A549 (cell line): ENCODE data around the gene SLC16A13. TPM values are rescaled to one million over a fixed set of nuclear protein-coding genes. Genes with fewer than 3 reads are reported as not detected.

ENCODE experiments used
- ATAC-seq, 2 experiments: fragments of 200-7000 bp in 1 of 2; fragments of >200 bp in 1 of 2; cut with Nextera tagmentation in 1 of 2; cut with Tn5 transposase in 1 of 2; 3 replicates each; pipeline versions ENCODE4 v1.8.0 to v1.9.1; 2018 to 2020; ENCODE audit warnings: mild to moderate bottlenecking in 1 of 2, moderate library complexity in 1 of 2
- CTCF ChIA-PET: fragments of 300-600 bp; sonication (Branson Sonifier 250); formaldehyde crosslinking; extraction: SDS; loops from one replicate; lab custom pipeline; 2021; ENCODE audit warnings: antibody characterized with exemption, inconsistent platforms; lab: Yijun Ruan, JAX
- POLR2A ChIA-PET: fragments of 350-600 bp; formaldehyde crosslinking; extraction: SDS; loops from one replicate; lab custom pipeline; 2021; ENCODE audit warnings: antibody characterized with exemption, inconsistent platforms; lab: Yijun Ruan, JAX
- DNase-seq, 2 experiments: peaks; one replicate each; pipeline versions ENCODE4 v3.0.0 to v3.0.0-alpha.2; 2011 to 2016; ENCODE audit warnings: low read depth in 1 of 2, low spot score in 1 of 2
- FAIRE-seq: peaks from 2 replicates; lab custom pipeline; 2011; peaks lifted over from hg19 to GRCh38; lab: Jason Lieb, UNC
- H3K27ac ChIP-seq, 2 experiments: fragments of >200 bp; sonication (Bioruptor Twin); formaldehyde crosslinking; 3 replicates each; pipeline ENCODE4 v1.5.1; 2016 to 2017
- H3K4me1 ChIP-seq: fragments of >200 bp; sonication (Bioruptor Twin); formaldehyde crosslinking; 3 replicates; pipeline ENCODE4 v1.6.1; 2016
- H3K4me2 ChIP-seq: fragments of >200 bp; sonication (Bioruptor Twin); formaldehyde crosslinking; 3 replicates; pipeline ENCODE4 v1.6.1; 2016
- H3K4me3 ChIP-seq: fragments of >200 bp; sonication (Bioruptor Twin); formaldehyde crosslinking; 3 replicates; pipeline ENCODE4 v1.5.1; 2016
- H3K9me3 ChIP-seq: fragments of >200 bp; sonication (Bioruptor Twin); formaldehyde crosslinking; 3 replicates; pipeline ENCODE4 v1.6.1; 2016
- BHLHE40 ChIP-seq: IDR thresholded peaks from 2 replicates; pipeline ENCODE4 v1.6.1; 2012; ENCODE audit warnings: low read depth, low read length, inconsistent platforms
- CBX8 ChIP-seq: fragments of 200-600 bp; sonication (generic); IDR thresholded peaks from 2 replicates; pipeline ENCODE4 v1.6.1; 2016
- CEBPB ChIP-seq, 2 experiments: fragments of >200 bp in 1 of 2; sonication (Bioruptor Twin) in 1 of 2; formaldehyde crosslinking in 1 of 2; IDR thresholded peaks; 2 replicates each; pipeline ENCODE4 v1.6.1; 2012 to 2016
- CHD4 ChIP-seq: fragments of 200-600 bp; sonication (generic); IDR thresholded peaks from 2 replicates; pipeline ENCODE4 v1.6.1; 2016; ENCODE audit warnings: antibody characterized with exemption, mild to moderate bottlenecking, borderline replicate concordance
- CTCF ChIP-seq: fragments of >200 bp; sonication (Bioruptor Twin); formaldehyde crosslinking; IDR thresholded peaks from 3 replicates; pipeline ENCODE4 v1.5.1; 2016
- E2F6 ChIP-seq: IDR thresholded peaks from 2 replicates; pipeline ENCODE4 v1.6.1; 2012; ENCODE audit warnings: low read depth, borderline replicate concordance
- HES2 ChIP-seq: fragments of >200 bp; sonication (Bioruptor Twin); formaldehyde crosslinking; IDR thresholded peaks from 2 replicates; pipeline ENCODE4 v1.6.1; 2016
- HOXB13 ChIP-seq: fragments of 250-450 bp; sonication (Bioruptor Pico); IDR thresholded peaks from 2 replicates; pipeline ENCODE4 v1.5.0; 2020; ENCODE audit warnings: low read depth, mild to moderate bottlenecking, moderate library complexity
- JUN ChIP-seq, 2 experiments: fragments of >200 bp; sonication (Bioruptor Twin); formaldehyde crosslinking; IDR thresholded peaks; 2 replicates in 1 of 2; 3 replicates in 1 of 2; pipeline ENCODE4 v1.6.1; 2016 to 2017
- JUNB ChIP-seq: fragments of >200 bp; sonication (Bioruptor Twin); formaldehyde crosslinking; IDR thresholded peaks from 2 replicates; pipeline ENCODE4 v1.6.1; 2016
- KDM1A ChIP-seq: fragments of 200-600 bp; sonication (generic); IDR thresholded peaks from 2 replicates; pipeline ENCODE4 v1.6.1; 2016; ENCODE audit warnings: low read depth, mild to moderate bottlenecking
- KDM5A ChIP-seq: fragments of 200-600 bp; sonication (generic); IDR thresholded peaks from 2 replicates; pipeline ENCODE4 v1.6.1; 2016; ENCODE audit warnings: antibody characterized with exemption, mild to moderate bottlenecking
- MAFK ChIP-seq: fragments of 450-650 bp; IDR thresholded peaks from 2 replicates; pipeline ENCODE4 v1.6.1; 2014; ENCODE audit not compliant: partially characterized antibody
- MAX ChIP-seq: IDR thresholded peaks from 2 replicates; pipeline ENCODE4 v1.6.1; 2012
- MYC ChIP-seq: IDR thresholded peaks from 2 replicates; pipeline ENCODE4 v1.6.1; 2012; ENCODE audit warnings: mild to moderate bottlenecking, inconsistent platforms, low read length, improper control_type of control experiment, borderline replicate concordance
- NFE2L2 ChIP-seq: fragments of 150-350 bp; conservative IDR thresholded peaks from 2 replicates; pipeline ENCODE4 v1.6.1; 2014; ENCODE audit warnings: low read length
- NR3C1 ChIP-seq: fragments of >200 bp; sonication (Bioruptor Twin); formaldehyde crosslinking; IDR thresholded peaks from 3 replicates; pipeline ENCODE4 v1.6.1; 2017
- PHF8 ChIP-seq: fragments of 200-600 bp; sonication (generic); IDR thresholded peaks from 2 replicates; pipeline ENCODE4 v1.6.1; 2016; ENCODE audit warnings: low read depth, mild to moderate bottlenecking, antibody characterized with exemption, moderate library complexity, borderline replicate concordance
- POLR2A ChIP-seq: IDR thresholded peaks from 2 replicates; pipeline ENCODE4 v1.6.1; 2012; ENCODE audit warnings: mild to moderate bottlenecking, low read length
- RAD21 ChIP-seq, 2 experiments: fragments of >200 bp in 1 of 2; sonication (Bioruptor Twin) in 1 of 2; formaldehyde crosslinking in 1 of 2; IDR thresholded peaks in 1 of 2; conservative IDR thresholded peaks in 1 of 2; 2 replicates in 1 of 2; 3 replicates in 1 of 2; pipeline ENCODE4 v1.6.1; 2012 to 2018; ENCODE audit warnings: inconsistent platforms in 1 of 2
- RCOR1 ChIP-seq: fragments of 150-350 bp; IDR thresholded peaks from 2 replicates; pipeline ENCODE4 v1.6.1; 2014; ENCODE audit warnings: antibody characterized with exemption, low read length, low read depth
- REST ChIP-seq: fragments of 200-600 bp; sonication (generic); IDR thresholded peaks from 2 replicates; pipeline ENCODE4 v1.6.1; 2016; ENCODE audit warnings: antibody characterized with exemption, mild to moderate bottlenecking, moderate library complexity
- RFX5 ChIP-seq: fragments of 450-650 bp; IDR thresholded peaks from 2 replicates; pipeline ENCODE4 v1.7.1; 2014; ENCODE audit warnings: antibody characterized with exemption, mild to moderate bottlenecking, moderate library complexity
- RNF2 ChIP-seq: fragments of 200-600 bp; sonication (generic); IDR thresholded peaks from 2 replicates; pipeline ENCODE4 v1.6.1; 2016; ENCODE audit warnings: low read depth, mild to moderate bottlenecking, antibody characterized with exemption, moderate library complexity, borderline replicate concordance
- SMC3 ChIP-seq: fragments of >200 bp; sonication (Bioruptor Twin); formaldehyde crosslinking; IDR thresholded peaks from 3 replicates; pipeline ENCODE4 v1.6.1; 2018; ENCODE audit warnings: inconsistent platforms
- TFCP2L1 ChIP-seq: fragments of 250-450 bp; sonication (Bioruptor Pico); IDR thresholded peaks from 2 replicates; pipeline ENCODE4 v1.5.0; 2021; ENCODE audit warnings: mild to moderate bottlenecking
- TP53 ChIP-seq: fragments of 250-450 bp; sonication (Bioruptor Pico); IDR thresholded peaks from 2 replicates; pipeline ENCODE4 v1.5.0; 2021; ENCODE audit warnings: mild to moderate bottlenecking, moderate library complexity
- USF2 ChIP-seq: fragments of 450-650 bp; IDR thresholded peaks from 2 replicates; pipeline ENCODE4 v1.6.1; 2014; ENCODE audit warnings: antibody characterized with exemption
- ZFP36 ChIP-seq: fragments of 450-650 bp; IDR thresholded peaks from 2 replicates; pipeline ENCODE4 v1.6.1; 2014; ENCODE audit warnings: borderline replicate concordance; ENCODE audit not compliant: partially characterized antibody
- ZNF302 ChIP-seq: fragments of 250-450 bp; sonication (Bioruptor Pico); IDR thresholded peaks from 2 replicates; pipeline ENCODE4 v1.9.0; 2021; ENCODE audit warnings: inconsistent platforms, mild to moderate bottlenecking, moderate library complexity
- WGBS: methylation state at CpG from one replicate; pipeline ENCODE4 v1.1.6; 2017; ENCODE audit errors: missing lambda C conversion rate; 5-methylcytosine and 5-hydroxymethylcytosine counted together
- polyA plus RNA-seq, 4 experiments: library from polyadenylated mRNA; depleted of rRNA in 3 of 4; stranded (reverse); fragments of >200 nt; fragmentation: RNase III in 1 of 4; extraction: RNeasy Plus Mini Kit Qiagen cat#74134 plus additional on column Dnase treatment in 1 of 4; gene quantifications; 2 replicates in 3 of 4; 3 replicates in 1 of 4; pipeline ENCODE4 v1.2.3, GENCODE V29; 2011 to 2017

SLC16A13 gene
- polyA plus RNA-seq, 2 of the 4 experiments (the other 2 are of a cell fraction): 8.0 to 10.9 TPM

- no peak for TF ChIP-seq KDM1A
- TF ChIP-seq CHD4: no peak
These were observed 14.7 kb upstream of the SLC16A13 start (continued) for GRCh38 chr17:7020894-7021664.

- peak overlapping the region; percentile 42 to 71; a peak in 5 of 6 replicates for H3K27ac ChIP-seq
- H3K9me3 ChIP-seq: no peaks in the 10 kb centered on the region
- peaks cover 24% of the 10 kb centered on the region for H3K4me1 ChIP-seq
- ATAC-seq: peak; percentile 60 to 83
- peak; percentile 63 for FAIRE-seq
- TF ChIP-seq TP53 (CRISPR knock-in tag) (no peak), SMC3 (peak; percentile 82), RAD21 (conservative IDR thresholded peaks at IDR 0.05 in 1 of 2, IDR thresholded peaks at IDR 0.05 in 1 of 2) (peak; percentile 82 to 88), ZFP36 (no peak), ZNF302 (CRISPR knock-in tag) (no peak), HES2 (no peak), JUN (IDR thresholded peaks at IDR 0.05) (peak in 1 of 2 experiments; percentile 50; a peak in 1 of 5 replicates), CTCF (peak; percentile 91), RCOR1 (no peak), REST (no peak), RNF2 (no peak), BHLHE40 (no peak), E2F6 (peak; percentile 87), TFCP2L1 (CRISPR knock-in tag) (peak; percentile 77; the same call in 1 of the 2 replicates), MAX (peak; percentile 88), POLR2A (no peak), JUNB (no peak), NFE2L2 (no peak), USF2 (no peak), RFX5 (no peak; the same call in 1 of the 2 replicates), HOXB13 (CRISPR knock-in tag) (no peak), MYC (peak; percentile 62; the same call in 1 of the 2 replicates), CBX8 (no peak), CEBPB (IDR thresholded peaks at IDR 0.05) (no peak), NR3C1 (no peak), PHF8 (no peak), KDM5A (no peak), MAFK (no peak)
- ChIA-PET POLR2A (interaction anchor here (1.7 kb wide), 1 partner anchor 13 kb away, joined by 8 read pairs; the partner anchor contains the start of gene SLC16A13), CTCF (interaction anchor here (0.6 to 11.4 kb wide), 55 partner anchors 9 to 576 kb away, joined by 3 to 77 read pairs (median 4); partner anchors contain the start of genes C17orf100, MED31, RNASEK and SLC13A5)
- DNase-seq: peak; percentile 78 to 95
- peak overlapping the region; percentile 59 for H3K4me2 ChIP-seq
- no peak overlapping the region for H3K4me3 ChIP-seq
- WGBS: 24% methylated on average over 52 of the region's 53 CpGs
These were observed 13.6 kb upstream of the SLC16A13 start for GRCh38 chr17:7021993-7022778.
